HPDE6-E6E7 (cell line): ENCODE data around the gene BRF1.
"Not testable (repeated sequence)": the region's sequence is repeated elsewhere in the genome, so short reads cannot be mapped to it uniquely, and the experiment has no call there.

Source experiments
- DNase-seq: peaks from one replicate; pipeline ENCODE4 v3.0.0; 2011; ENCODE audit warnings: missing footprints; ENCODE audit errors: extremely low spot score

BRF1 gene, protein sequence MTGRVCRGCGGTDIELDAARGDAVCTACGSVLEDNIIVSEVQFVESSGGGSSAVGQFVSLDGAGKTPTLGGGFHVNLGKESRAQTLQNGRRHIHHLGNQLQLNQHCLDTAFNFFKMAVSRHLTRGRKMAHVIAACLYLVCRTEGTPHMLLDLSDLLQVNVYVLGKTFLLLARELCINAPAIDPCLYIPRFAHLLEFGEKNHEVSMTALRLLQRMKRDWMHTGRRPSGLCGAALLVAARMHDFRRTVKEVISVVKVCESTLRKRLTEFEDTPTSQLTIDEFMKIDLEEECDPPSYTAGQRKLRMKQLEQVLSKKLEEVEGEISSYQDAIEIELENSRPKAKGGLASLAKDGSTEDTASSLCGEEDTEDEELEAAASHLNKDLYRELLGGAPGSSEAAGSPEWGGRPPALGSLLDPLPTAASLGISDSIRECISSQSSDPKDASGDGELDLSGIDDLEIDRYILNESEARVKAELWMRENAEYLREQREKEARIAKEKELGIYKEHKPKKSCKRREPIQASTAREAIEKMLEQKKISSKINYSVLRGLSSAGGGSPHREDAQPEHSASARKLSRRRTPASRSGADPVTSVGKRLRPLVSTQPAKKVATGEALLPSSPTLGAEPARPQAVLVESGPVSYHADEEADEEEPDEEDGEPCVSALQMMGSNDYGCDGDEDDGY

DNA sequence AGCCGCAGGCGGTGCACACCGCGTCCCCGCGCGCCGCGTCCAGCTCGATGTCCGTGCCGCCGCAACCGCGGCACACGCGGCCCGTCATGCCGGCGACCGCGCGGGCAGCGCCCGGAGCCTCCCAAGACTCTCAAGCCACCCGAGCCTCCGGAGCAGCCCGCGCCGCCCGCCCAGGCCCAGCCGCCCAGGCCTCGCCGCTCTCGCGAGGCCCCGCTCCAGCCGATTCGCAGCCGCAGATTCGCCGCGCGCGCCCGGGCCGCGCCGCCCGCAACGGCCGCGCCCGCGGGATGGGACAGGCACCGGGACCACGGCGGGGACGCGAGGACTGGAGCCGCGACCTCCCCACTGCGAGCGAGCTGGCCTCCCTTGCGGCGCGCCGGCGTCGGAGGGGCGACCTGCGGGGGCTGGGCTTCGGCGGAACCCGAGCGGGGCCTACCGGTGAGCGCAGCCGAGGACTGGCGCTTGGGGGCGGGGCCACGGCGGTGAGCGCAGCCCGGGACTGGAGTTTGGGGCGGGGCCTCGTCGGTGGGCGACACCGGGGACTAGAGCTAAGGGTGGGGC is at the start of gene BRF1:
Gene BRF1 (minus strand): TSS at position 460 of the 561 bp plus-strand sequence. CDS start 372 bp downstream, at position 88.
- peak; percentile 91 for DNase-seq

DNA sequence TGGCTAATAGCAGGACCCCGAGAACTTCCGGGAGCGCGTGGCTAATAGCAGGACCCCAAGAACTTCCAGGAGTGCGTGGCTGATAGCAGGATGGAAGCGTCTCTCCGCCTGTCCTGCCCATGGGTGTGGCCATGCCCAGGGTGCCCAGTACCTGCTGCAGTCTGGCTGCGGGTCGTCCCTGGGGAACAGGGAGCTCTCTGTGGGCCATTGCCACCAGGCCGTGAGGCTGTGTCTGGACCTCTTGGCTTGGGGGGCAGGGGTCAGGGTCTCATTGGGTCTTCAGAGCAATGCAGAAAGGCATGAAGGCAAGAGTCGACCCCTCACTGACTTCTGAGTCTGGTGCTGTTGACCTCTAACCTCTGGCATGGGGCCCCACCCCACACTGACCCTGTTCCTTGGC is 49.2 kb upstream of the BRF1 start:
- no peak for DNase-seq

DNA sequence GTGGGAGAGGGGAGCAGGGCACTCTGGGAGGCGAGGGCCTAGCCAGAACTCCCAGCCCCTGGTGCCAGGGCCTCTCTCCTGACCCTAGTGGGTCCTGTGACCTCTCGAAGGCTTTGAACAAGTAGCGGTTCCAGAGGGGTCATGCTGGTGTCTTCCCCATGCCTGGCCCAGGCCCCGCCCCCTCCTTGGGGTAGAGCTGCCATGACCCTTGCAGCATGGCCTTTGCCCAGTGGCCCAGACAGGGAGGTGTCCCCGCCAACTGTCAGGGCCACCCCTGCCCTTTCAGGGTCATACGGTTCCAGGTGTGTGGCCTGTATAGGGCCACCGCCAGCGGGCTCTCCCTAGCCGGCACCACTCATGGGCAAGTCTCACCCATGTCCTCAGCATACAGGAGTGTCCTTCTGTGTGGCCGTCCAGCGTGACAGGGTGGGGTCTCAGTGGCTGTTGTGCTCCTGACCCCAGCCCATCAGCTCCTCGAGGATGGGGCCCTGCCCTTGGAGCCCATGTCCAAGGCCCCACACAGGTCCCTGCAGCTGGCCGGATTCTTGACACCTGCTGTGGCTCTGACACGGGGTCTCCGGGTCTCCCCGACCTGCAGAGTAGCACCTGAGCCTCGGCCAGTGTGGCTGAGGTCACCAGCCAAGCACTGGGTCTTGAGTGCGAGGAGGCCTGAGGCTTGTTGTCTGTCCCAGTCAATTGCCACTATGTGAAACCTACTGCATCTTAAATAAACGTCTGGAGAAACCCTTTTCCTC is 48.3 kb upstream of the BRF1 start:
- no peak for DNase-seq

DNA sequence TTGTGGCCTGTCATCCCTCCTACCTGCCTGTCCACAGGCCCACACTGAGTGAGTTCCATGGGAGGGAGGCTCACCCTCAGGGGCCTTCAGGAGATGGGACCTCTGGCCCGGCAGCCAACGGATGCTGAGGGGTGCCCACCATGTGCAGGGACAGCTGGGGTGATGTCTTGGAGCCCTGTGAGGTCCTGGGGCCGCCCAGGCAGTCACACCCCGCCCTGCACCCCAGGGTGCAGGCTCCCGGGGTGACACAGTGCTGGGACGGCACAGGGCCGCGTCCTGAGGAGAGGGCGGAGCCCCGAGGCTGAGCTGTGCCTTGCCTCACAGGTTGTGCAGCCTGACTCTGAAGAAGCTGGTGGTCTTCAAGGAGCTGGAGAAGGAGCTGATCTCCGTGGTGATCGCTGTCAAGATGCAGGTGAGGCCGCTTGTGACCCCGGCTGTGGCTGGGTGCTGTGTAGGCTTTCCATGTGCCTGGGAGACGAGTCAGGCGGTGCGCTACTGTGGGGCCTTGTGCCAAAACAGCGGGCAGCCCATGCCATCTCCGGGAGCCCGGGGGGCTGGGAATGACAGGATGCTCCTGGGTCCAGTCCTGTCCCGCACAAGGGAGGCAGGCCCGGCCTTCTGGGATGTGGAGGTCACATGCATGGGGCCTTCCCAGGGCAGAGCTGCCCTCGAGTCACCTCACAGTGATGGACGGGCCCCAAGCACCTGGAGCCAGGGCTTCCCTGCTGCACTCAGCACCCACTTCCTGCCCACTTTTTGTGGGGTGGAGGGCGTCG is 47.6 kb upstream of the BRF1 start:
- no peak for DNase-seq

DNA sequence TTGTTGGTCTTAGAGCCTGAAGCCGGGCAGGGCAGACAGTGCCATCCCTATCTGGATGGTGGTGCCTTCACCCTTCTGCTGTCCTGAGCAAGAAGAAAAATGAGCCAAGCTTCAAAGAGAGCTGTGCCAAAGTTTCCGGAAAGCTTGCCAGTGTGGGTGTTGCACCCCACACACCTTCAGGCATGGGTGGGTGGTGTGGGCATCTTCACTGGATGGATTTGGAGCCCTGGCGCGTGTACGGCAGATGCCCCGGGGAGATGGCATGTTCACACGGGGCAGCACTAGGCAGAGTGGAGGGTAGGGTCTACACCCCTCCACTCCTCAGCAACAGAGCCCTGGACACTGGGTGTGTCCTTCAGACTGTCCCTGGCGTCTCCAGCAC is 46.8 kb upstream of the BRF1 start:
- DNase-seq: no peak

DNA sequence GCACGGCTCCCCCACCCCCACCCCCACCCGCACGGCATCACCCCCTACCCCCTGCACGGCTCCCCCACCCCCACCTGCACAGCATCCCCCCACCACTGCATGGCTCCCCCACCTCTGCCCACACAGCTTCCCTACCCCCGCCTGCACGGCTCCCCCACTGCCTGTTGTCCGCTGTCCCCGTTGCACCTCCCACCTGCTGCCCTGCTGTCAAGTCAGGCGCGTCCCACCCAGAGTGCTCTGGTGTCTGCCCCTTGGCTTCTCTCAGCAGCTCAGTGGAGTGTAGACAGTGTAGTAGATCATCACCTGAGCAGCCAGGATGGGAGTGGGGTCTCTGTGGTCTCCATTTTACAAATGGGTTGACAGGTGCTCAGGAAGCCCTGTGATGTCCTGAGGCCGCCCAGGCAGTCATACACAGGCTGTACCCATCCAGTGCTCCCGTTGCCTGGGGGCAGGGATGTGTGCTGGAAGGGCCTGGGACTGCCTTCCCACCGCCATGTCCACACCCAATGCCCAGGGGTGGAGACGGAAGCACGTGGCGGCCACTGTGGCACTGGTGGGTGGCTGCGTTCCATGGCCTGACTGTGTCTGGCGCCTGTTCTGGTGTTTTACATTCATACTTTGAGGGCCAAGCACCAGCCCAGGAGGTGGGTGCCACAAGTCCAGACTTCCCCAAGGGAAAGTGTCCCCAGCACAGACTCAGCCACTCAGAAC is 46.2 kb upstream of the BRF1 start:
- no peak for DNase-seq

DNA sequence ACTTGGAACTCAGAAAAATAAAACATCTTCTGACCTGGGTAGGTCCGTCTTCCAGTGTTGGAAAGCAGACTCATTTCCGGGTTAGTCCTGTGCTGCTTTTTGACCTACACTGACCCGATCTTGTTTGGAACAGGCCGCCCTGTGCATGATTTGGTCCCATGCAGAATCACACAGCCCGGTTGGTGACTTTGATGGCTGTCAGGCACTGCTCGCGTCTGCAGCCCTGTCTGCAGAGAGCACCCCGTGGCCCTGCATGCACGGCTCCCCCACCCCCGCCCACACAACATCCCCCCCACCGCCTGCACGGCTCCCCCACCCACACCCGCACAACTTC is 45.4 kb upstream of the BRF1 start:
- DNase-seq: no peak

DNA sequence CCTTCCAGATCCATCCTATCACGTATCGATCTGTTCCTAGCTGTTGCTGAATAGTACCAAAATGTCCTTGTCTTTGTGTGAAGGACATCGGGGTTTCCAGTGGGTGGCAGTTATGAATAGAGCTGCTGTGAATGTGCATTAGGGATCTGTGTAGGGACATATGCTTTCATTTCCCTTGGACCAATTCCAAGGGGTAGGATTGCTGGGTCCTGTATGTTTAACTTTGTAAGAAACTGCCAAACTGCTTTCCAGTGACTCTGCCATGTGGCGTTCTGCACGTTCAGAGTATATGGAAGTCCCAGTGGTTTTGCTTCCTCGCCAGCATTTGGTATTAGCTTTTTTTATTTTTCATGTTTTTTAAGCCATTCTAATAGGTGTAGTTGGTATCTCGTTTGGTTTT is 42.4 kb upstream of the BRF1 start:
- no peak for DNase-seq

DNA sequence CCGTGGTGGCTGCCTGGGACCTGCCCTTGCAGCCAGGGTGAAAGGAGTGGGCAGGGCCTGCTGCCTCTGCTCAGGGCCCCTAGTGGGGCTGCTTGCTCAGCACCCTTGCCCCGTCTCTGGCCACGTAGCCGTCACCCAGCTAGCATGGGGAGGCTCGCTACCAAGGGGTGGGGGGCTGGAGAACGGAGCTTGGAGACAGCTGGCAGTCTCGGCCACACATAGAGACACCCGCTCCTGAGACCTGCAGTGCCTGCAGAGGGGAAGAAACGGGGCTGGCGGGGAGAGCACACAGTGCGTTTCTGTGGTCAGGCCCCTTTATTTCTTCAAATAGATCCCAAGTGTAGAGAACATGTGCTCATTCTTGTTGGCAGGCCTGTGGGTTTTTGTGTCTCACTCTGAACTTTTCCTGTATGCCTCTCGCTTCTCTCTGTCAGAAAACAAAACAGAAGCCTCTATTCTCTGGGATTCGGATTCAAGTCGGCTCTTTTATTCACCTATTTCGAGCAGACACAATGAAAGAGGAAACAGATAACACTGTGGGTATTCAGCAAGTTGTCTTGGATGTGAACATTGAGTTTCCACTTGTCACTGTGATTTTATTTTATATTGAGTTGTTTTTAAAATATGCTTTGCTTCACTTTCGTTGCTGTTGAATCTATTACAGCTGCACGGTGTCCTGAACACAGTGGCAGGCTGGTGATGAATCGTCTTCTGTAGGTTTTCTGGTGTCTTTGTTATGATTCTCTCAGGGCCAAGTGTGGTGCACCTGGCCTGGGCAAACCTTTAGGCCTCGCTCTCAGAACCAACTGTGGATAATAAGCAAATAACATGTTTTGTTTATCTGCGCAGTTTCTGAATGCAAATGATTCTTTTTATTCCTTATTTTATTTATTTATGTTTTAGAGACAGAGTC is 40.3 kb upstream of the BRF1 start:
- DNase-seq: no peak

DNA sequence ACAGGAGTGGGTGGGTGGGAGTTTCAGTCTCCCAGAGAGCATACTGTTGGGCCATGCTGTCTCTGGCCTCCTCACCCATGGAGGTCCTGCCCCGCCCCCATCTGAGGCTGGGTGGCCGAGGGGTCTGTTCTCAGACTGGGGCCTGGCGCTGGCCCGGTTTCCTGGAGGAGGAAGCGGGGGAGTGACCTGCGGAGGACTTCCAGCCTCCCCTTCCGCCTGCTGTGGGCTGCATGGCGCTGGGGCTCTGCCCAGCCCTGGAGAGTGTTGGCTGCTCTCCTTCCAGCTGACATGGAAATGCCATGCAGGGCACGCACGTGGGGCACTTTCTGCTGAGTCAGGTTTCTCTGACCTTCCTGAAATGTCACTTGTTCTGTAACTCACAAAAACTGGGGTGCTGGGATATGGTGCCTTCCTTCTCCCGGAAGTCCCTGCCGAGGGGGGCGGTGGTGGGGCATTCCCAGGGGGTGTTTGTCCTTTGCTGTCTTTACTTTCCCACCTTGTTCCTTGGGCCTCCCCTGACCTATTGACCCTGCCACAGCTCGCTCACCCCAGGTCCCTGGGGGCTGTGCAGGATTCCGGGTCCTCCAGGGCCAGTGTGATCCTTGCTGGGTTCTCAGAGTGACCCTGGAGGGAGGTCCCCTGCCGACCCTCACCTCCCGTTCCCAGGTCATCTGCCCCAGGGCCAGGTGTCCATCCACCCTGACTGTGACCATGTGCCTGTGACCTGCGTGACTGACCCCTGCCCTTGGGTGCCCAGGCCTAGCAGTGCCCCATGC is 37.4 kb upstream of the BRF1 start:
- no peak for DNase-seq

DNA sequence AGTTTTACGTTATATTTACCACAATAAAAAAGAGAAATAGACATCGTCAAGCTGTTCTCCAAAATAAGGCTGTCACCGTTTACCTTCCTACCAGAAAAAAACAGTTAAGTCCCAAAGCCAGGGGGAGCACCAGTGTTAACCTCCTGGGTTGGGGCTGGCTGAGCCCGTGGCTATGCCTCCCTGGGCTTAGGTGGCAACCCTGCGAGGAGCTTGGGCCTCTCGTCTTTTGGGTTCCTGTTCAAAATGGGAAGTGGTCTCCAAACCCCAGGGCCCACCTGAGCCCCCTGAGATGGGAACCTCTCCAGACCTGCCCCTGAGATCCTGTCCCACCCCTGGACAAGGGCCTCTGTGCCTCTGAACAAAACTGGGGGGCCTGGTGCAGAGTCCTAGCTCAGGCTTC is 36.6 kb upstream of the BRF1 start:
- DNase-seq: no peak

DNA sequence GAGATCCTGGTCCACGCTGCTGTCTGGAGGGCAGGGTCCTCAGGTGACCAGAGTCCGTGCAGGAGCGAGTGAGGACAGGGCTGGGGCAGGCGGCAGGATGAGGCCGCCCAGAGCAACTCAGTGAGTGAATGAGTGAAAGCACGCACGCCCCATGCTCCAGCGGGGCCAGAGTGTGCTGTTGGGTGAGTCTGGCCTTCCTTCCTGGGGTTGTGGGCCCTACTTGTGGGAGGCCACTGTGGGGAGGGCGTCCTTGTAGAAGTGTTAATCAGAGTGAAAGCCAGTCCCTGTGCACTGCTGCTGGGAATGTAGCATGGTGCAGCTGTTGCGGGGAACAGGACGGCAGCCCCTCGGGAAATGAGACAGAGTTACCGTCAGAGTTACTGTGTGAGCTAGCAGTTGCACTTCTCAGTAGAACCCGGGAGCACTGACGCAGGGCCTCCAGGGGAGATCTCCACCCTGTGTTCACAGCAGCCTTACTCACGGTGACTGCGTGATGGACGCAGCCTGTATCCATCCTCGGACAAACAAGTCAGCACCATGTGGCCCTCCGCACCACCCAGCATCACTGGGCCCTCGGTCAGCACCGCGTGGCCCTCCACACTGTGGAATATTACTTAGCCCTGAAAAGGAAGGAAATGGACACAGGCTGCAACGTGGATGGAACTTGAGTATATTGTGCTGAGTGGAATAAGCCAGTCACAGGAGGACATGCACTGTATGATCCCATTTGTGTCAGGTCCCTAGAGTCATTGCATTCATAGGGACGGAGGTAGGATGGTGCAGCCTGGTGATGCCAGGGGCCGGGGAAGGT is 35.9 kb upstream of the BRF1 start:
- no peak for DNase-seq

DNA sequence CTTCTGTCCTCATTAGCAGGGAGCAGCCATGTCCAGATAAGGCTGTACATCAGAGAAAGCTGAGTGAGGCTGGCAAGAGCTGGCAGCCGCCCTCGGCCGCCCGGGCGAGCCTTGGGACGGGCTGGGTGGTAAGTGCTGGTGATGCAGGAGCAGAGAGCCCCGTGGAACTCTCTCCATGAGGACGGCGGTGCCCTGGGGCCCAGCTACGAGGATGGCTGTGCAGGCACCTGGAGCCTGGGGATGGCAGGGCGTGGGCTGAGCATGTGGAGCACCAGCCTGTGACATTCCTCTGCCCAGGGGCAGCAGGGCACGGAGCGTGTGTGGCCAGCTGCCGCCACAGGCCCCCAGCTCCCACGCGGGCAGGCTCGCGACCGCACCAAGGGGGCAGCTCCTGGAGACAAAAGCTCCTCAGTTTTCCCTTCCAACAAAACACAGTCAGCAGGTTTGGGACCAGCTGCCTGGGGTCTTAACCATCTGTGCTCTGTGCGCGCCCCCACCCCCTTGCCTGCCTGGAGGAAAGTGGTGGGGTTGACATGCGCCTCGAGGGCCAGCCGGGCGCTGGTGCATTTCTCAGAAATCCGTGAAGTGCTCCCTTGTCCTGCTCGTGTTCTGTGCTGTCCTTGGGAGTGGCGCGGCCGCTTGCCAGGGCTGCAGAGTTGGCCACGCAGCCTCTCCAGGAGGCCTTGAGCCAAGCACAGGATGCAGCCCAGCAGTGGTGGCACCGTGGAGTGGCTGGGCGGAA is 35.1 kb upstream of the BRF1 start:
- DNase-seq: no peak

DNA sequence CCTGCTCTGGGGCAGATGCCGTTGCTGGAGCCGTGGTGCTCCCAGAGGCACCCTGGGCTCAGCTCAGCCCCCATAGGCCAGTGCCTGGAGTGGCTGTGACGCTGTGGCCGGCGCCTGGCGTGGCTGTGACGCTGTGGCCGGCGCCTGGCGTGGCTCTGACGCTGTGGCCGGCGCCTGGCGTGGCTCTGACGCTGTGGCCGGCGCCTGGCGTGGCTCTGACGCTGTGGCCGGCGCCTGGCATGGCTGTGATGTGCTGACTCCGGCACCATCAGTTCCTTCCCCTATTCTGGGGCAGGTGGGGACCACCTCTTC is 34.4 kb upstream of the BRF1 start:
- DNase-seq: not testable (repeated sequence)

DNA sequence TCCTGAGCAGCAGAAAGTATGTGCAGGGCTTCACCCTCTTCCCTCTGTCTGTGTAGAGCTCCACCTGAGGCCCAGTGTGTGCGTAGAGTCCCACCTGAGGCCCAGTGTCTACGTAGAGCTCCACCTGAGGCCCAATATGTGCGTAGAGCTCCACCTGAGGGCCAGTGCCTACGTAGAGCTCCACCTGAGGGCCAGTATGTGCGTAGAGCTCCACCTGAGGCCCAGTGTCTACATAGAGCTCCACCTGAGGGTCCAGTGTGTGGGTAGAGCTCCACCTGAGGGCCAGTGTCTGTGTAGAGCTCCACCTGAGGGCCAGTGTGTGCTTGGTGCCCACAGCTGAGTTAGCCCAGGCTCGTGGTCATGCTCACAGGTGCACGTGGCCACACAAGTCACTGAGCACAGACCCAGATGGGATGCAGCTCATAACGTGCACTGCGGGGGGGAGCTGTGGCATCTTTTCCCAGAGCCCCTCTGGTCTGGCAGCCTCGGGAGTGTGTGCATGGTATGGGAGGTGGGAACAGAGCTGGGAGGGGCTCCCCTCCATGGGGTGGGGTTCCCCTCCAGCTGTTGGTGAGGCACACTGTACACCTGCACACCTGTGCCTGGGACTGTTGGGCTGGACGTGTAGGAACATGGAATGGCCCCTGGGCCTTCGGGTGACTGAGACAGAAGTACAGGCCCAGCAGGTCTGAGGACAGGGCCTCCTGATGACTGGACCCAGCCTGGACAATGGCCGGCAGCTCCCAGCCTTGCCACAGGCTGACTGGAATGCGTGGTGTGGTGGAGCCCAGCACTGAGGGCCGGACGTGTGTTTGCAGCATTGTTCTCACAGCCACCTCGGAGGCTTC is 33.8 kb upstream of the BRF1 start:
- no peak for DNase-seq

DNA sequence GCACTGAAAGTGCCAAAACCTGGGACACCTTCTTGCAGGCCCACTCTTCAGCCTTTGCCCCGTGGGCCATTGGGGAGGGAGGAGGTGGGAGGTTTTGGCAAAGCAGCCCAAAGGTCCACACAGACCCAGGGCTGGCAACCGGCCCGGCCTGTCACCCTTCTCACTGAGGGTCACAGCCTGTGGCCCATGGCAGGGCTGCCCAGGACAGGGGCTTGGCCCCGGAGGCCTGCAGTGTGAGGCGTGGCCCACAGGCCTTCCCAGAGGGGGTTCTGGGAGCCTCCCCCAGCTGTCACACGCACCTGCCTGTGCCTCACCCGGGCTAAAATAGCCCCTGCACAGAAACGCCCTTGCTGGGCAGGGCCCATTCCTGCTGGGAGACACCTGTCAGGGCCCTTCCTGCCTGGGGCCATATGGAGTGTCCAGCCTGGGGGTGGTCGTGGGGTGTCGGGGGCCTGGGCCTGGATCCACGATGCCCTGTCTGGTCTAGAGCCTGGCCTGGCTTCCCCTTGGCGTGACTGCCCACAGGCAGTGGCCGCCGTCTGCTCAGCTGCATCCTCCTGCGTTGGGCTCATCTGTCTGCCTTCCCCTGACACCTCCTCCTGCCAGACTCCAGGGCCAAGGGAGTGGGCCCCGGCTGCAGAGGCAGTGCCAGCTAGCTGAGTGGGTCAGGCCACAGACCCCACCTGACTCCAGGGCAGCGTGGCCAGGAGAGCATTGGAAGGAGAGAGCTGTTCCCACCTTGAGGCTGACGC is 33.0 kb upstream of the BRF1 start:
- DNase-seq: no peak
